ENCODE data around the gene FRK.

DNA sequence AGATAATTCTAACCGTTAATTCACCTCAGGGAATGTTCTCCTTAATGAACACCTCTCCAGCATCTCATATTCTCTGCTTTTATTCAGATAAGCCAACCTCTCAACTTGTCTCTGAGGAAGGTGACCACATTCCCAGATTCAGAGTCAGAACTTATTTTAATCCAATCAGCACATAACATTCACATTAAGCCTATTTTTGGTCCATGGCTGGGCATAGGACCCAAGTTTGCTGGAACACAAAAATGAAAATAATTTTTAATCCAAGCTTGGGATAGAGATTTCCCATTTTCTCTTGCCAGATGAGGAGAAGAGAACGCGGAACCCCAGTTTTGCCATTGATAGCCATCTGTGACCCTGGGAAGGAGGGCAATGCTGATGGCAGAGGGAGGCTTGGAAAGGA is 126.5 kb downstream of the FRK start:
- TF ChIP-seq POLR2A (IDR thresholded peaks at IDR 0.05; ENCODE audit: low read depth, low read length): no peak
- TF ChIP-seq TAF1 (IDR thresholded peaks at IDR 0.05; ENCODE audit: borderline replicate concordance, low read depth, low read length): no peak
- no peak for TF ChIP-seq POLR2AphosphoS5 (IDR thresholded peaks at IDR 0.05; ENCODE audit: low read depth, low read length)

All from GM12892 (cell line).